HTERT RPE-1 (cell line): ENCODE measurements around the gene MAST2.

Source experiments
- in situ Hi-C: fragments of 300-500 bp; cut with MboI; formaldehyde crosslinking; loops from 4 replicates; pipeline ENCODE4 v1.14.3; 2020; ENCODE audit warnings: low sequenced_read_pairs

MAST2 gene

DNA sequence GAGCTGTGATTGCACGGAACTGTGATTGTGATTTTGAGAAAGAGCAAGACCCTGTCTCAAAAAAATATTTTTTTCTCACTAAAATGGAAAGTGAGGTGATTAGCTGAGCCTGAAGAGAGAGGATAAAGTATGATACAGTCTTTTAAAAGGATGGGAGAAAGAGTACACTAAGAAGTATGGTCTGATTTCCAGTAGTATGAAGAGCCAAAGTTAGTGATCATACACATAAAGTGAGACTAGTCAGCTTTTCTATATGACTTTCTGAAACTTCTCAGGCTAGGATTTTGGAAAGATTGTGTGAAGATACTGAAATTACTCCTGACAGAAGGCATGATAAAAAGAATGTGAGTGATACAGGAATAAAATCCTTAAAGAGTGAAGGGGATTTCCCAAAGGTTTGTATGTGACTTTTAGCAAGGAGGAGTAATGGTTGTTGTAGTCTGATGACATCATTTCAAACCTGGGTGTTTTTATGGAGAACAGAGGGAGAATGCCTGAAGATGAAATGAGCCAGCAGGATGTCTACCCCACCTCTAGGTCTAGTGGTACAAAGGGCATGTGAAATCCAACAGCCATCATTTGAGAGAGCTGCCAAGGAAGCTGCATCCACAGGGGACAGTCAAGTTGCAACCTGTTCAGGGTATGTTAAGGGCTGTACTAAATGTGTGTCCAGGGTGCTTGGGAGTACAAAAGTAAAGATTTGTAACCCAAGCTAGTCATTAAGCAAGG, 171.3 kb downstream of the MAST2 start:
- in situ Hi-C loops: no loop called here

DNA sequence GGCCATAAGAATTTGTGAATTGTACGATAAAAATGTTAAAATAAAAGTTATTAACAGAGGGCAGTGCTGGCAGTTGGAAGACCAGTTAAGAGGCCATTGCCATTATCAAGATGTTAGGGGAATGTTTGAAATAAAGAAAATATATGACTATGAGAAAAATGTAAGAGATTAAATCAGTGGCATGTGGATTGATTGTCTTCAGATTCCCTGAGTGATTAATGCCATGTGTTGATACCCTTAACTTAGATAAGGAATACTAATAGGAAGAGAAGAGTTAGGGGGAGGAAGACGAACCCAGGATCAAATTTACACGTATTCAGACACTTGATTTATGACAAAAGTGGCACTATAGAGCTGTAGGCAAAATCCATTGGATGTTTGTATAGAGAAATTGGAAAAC, 173.2 kb downstream of the MAST2 start:
- in situ Hi-C loops: no loop called here

DNA sequence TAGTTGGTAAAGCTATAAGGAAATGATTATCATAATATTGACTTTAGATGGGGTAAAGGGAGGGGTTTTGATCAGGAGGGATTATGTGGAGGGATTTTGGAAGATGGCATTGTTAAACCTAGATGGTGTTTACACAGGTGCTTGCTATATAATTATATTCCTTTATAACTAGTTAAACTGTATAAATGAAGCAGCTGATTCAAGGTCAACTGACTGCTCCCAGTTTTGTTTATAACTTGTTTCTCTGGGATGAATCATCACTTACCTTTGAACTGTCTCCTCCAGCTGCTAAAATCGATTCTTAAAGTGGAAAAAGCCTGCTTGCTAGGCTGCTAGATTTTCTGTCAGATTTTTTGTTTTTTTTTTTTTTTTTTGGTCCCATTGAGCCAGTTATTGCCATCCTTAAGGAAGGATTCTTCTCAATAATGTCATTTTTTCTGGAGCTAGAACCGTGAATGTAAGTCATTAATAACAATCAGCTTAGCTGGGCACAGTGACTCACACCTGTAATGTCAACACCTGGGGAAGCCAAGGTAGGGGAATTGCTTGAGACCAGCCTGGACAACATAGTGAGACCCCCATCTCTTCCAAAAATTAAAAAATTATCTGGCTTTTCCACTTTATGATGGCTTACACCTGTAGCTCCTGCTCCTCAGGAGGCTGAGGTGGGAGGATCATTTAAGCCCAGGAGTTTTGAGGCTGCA, 175.8 kb downstream of the MAST2 start:
- in situ Hi-C loops: no loop called here

DNA sequence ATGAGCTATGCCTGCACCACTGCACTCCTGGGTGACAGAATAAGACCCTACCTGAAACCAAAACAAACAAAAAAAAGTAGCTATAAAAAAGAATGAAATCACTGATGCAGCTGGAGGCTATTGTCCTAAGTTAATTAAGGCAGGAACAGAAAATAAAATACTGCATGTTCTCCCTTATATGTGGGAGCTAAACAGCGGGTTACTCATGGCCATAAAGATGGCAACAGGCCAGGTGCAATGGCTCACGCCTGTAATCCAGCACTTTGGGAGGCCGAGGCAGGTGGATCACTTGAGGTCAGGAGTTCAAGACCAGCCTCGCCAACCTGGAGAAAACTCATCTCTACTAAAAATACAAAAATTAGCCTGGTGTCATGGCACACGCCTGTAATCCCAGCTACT, 176.4 kb downstream of the MAST2 start:
- in situ Hi-C loops: no loop called here

DNA sequence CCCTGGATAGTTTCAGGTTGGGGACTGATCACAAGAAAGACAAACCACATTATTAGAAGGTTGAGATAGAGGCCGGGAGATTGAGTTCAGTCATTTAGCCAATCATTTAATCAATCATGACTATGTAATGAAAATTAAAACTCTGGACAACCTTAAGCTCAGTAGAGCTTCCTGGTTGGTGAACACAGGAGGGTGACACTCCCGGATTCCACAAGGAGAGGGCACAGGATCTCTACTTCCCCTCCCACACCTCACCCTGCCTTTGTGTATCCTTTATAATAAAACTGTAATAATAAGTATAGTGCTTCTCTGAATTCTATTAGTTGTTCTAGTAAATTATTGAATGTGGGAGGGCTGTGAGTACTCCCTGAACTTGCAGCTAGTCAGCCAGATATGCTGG, 178.9 kb downstream of the MAST2 start:
- in situ Hi-C loops: no loop called here

DNA sequence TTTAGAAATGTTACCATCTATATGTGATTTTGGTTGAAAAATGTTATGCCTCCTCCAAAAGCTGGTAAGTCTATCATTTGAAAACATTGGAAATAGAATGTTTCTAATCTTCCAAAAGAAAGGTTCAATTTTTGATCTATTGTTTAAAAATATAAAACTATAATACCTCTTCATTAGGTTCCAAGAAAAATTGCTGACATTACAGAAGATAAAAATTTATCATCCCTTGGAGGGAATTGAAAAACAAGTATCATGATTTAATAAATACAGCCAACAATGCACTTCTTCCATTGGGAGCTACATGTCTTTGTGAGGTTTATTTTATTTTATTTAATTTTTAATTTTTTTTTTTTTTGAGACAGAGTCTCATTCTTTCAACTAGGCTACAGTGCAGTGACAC, 180.6 kb downstream of the MAST2 start:
- in situ Hi-C loops: no loop called here

DNA sequence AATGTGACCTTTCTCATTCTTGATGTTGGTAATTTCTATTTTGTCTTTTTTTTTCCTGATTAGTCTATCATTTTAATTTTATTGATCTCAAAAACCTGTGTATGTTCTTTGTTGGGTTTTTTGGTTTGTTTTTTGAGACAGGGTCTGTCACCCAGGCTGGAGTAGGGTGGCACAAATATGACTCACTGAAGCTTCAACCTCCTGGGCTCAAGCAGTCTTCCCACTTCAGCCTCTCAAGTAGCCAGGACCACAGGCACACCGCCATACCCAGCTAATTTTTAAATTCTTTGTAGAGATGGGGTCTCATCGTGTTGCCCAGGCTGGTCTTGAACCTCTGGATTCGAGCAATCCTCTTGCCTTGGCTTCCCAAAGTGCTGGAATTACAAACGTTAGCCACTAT, 183.8 kb downstream of the MAST2 start:
- in situ Hi-C loops: no loop called here

DNA sequence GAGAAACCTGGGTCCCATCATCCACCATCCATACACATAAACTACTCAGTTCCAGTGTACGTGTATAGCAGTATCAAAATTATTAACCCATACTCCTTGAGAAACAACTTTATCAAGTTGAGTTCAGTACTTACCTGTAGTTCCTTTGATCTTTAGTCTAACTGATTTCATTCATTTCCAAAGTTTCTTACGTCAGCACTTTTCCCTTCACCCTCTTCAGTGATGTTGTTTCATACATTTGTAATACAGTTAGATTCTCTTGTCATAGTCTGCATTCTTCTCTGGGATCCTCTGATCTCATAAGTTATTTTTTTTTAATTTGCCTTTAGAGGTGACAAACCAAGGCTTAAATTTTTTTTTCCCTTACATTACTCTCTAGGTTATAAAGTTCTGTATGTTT, 185.8 kb downstream of the MAST2 start:
- in situ Hi-C loops: no loop called here

DNA sequence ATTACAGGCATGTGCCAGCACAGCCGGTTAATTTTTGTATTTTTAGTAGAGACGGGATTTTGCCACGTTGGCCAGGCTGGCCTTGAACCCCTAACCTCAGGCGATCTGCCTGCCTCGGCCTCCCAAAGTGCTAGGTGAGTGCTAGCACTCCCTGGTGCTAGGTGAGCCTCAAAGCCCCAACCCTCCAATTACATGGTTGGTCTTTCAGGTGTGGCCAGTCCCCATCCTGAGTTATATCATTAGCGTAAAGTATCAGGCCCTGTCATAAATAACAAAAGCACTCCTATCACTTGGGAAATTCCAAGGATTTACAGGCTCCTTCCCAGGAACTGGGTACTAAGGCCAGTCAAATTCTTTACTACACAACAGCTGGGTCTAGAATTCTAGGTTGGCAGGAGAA, 191.0 kb downstream of the MAST2 start:
- in situ Hi-C loops: no loop called here

DNA sequence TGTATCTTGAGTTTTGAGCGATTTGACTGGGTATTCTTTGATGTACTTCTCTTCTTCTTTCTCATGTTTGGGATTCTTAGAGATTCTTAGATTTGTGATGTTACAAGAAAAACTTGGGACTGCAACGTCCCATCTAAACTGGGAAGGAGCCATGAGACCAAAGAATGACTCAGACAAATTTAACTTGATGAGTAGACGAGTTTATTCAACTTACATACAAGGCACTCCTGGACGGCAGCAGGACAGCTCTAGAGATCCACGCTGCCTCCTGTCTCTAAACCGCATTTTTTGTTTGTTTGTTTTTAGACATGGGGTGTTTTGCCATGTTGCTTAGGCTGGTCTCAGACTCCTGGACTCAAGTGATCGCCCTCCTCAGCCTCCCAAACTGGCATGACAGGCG, 191.9 kb downstream of the MAST2 start:
- in situ Hi-C loops: no loop called here

DNA sequence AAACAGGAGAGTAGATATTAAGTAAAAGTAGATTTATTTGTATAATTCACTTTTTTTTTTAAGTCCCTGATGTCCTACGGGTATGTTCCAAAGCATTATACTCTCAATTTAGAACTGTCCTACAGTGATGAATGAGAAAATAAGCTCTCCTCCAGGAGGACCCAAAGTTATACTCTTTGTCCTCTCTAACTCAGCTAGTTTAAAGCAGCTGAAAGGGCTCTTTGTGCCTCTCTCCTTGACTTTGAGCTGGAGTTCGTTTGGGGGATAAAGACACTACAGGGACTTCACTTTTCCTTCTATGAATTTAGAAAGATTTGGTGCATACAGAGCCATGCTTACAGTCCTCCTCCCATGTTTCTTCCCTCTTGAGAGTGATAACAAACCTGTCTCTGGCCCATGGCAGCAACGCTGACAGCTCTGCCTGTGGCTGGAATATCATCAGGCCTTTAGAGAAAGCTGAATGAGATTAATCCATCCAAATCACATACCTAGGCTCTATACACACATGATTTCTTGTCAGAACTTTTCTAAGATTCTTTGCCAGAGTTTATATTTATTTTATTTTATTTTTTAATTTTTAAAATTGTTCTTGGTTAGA, 194.7 kb downstream of the MAST2 start:
- in situ Hi-C loops: no loop called here

DNA sequence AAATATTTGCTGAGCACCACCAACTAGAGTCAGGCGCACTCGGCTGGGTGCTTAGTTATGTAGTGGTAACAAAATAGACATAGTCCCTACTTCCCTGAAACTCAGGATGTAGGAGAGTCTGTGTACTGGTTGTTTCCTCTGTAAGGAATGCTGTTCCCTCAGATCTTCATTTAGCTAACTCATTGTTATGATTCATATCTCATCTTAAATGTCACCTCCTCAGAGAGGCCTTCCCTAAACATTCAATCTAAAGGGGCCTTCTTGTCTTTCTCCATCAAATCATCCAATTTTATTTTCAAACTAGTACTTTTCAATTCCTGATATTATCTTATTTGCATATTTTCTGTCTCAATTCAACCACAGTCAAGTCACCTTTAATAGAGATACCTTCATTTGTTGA, 196.1 kb downstream of the MAST2 start:
- in situ Hi-C loops: no loop called here

DNA sequence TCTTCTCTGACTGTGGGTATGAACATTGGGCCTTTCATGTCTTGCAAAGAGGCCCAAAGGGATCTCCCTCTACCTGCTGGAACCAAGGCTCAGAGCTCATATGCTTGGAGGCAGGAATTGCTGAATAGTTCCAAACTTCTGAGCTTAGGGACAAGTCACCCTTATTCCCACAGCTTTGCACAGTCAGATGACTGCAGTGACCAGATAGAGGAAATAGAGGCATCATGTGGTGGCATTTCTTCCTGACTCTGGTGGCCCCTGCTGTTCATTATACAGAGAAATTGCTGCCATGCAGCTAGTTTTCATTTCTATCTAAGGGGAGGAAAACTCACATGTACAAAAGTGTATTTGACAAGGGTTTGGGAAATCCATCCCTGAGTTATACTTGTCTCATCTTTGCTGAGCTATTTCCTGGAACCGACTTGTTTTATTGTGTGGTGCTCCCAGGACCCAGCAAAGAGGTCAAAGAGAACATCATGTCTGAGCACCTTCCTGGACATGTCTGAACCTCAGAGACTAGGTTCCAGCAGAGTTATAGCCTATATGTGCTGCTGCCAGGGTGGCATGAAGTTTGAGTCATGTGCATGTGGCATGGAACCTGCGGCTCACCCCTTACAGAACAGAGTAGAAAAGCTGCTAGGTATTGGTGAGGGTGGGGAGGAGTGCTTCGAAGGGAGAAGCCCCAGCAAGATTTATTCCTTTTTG, 197.8 kb downstream of the MAST2 start:
- in situ Hi-C loops: no loop called here

DNA sequence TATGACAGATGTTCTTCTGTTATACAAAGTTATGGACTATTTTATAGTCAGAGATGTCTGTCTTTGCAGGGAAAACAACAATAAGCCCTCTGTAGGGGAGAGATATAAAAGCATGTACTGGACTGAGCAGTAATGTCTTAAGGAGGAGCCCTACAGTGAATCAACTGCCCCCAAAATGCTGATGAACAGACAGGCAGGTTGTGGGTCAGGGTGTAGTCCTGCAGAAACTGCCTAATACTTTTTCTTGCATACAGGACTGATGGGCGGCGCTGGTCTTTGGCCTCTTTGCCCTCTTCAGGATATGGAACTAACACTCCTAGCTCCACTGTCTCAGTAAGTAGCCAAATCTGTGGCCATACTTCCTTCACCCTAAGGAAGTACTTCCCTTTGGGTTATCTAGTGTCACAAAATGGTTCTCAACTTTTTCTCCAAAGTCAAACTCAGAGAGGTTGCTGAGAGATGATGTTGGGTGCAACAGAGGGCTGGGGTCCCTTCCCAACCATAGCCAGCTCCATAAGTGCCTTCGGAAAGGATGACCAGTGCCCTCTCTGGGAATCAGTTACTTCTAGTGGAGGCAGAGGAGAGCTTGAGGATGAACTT, 199.2 kb downstream of the MAST2 start:
- in situ Hi-C loops: no loop called here

DNA sequence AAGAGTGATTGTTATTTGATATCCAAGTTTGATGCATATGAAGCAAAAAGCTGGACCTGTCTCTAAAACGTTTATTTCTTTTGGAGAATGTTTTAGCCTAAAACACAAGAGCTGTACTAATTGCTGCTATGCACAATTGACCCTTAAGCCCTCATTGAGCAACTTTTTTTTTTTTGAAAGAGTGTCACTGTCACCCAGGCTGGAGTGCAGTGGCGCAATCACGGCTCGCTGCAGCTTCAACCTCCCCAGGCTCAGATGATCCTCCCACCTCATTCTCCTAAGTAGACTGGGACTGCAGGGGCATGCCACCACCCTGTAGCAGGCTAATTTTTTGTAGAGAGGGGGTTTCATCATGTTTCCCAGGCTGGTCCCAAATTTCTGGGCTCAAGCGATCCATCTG, 199.9 kb downstream of the MAST2 start:
- in situ Hi-C loops: no loop called here

DNA sequence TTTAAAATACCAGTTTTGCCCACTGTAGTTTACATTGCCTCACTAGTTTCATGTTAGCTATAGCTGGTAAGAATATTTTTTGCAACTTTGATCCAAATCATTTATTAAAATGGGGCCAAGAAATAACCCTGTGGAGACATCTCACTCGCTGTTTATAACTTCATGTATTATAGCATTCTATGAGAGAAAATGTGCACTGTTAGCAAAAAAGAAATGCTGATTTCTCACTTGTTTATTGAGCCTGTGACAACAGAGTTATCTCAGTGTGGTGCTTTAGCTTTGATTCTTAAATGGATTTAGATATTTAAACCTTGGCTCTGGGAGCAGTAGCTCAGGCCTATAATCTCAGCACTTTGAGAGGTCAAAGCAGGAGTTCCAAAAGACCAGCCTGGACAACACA, 201.1 kb downstream of the MAST2 start:
- in situ Hi-C loops: no loop called here

DNA sequence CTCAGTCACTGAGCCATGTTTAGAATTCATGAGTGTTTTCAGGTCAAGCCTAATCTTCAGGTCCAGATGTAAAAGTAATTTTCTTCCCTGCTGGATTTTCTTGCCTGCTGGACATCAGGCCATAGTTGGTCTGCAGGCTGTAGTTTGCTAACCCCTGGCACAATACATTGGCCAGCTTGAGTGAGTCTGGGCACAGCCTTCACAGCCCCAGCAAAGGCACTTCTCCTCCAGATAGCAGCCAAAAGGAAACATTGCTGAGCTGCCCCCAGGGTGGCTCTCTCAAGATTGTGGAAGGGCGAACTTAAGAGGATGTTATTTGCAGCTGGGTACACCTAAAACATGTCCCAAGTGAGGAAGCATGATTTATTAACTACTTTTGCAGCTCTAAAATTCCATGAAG, 202.2 kb downstream of the MAST2 start:
- in situ Hi-C loops: no loop called here

DNA sequence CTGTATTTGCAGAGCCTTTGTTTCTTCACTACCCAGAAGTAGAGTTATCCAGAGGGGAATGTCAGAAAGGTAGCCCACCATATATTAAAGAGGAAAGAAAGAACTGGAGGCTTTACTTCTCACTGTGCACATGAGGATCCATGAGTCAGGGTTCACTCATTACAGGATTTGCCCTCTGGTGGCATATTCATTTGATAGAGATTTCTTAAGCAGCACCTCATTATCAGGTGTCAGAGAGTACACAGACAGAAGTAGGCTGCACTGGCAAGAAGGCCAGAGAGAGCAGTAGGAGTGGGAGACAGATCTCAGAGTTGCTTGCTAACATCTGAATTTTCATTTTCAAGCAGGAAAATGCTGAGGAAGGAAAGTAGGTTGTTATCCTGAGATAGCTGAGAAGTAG, 205.2 kb downstream of the MAST2 start:
- in situ Hi-C loops: no loop called here

DNA sequence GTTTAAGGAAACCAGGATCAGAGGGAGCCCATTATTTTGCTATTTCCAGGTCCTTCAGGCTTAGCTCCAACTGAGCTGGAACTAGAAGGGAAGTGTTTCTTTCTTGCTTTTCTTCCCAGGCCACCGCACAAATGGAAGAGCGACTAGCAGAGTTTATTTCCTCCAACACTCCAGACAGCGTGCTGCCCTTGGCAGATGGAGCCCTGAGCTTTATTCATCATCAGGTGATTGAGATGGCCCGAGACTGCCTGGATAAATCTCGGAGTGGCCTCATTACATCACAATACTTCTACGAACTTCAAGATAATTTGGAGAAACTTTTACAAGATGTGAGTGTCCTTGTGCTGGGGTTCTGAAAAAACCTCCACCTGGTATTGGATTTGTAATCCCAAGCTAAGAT, 207.2 kb downstream of the MAST2 start:
- in situ Hi-C loops: no loop called here

DNA sequence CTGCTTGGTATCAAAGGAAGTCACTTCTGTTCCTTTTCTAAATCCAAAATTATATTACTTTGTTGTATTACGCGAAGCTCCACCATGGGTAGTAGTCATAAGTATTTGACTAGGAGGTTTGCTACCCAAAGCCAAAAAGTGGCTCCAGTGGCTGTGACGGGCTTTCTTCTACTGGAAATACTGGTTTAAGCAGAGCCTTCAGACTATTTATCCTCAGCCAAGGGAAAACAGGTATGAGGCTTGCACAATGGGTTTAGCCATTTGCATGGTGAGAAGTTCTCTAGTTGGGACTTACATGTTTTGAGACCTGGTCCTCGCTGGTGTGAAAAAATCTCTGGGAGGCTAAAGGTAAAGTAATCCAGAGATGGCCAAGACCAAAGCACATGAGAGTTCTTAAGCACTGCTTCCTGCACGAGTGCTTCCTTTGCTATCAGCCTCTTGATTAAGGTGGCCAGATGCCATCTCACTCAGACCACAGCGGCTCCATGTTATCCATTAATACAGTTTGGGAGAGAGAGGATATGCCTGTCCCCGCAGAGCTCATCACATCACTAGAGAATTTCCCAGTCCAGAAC, 207.8 kb downstream of the MAST2 start:
- in situ Hi-C loops: no loop called here

DNA sequence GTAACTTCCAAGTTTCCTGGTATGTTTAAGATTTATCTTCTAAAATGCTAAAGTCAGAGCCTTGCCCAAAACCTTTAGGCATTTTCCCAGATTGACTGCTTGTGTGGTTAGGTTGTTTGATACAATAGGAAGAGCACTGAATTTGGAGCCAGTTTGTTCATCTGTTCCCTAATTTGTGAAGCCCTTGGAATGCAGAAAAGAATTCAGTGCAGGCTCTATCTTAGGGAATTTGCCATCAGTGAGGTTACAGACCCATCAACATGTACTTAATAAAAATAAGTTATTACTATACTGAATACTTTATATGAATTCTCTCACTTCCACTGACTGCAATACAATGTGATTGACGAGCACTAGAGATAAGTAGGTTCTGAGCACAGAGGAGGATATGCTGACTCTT, 208.8 kb downstream of the MAST2 start:
- in situ Hi-C loops: no loop called here
